SH-SY5Y (cell line): ENCODE results near the gene RAB3D.

Experiments used
- GATA2 ChIP-seq: IDR thresholded peaks from 2 replicates; pipeline ENCODE4 v1.6.1; 2011; ENCODE audit warnings: mild to moderate bottlenecking, low read depth, low read length
- GATA3 ChIP-seq: IDR thresholded peaks from 2 replicates; pipeline ENCODE4 v1.6.1; 2011; ENCODE audit warnings: low read depth, mild to moderate bottlenecking, low read length, moderate library complexity

The RAB3D gene, protein sequence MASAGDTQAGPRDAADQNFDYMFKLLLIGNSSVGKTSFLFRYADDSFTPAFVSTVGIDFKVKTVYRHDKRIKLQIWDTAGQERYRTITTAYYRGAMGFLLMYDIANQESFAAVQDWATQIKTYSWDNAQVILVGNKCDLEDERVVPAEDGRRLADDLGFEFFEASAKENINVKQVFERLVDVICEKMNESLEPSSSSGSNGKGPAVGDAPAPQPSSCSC

GRCh38 chr19:11339254-11340098 is at the start of gene RAB3D:
Gene RAB3D (minus strand): TSS chr19:11339657. CDS start chr19:11337399, 2,258 bp downstream.
- TF ChIP-seq GATA2 (no peak), GATA3 (no peak)

DNA sequence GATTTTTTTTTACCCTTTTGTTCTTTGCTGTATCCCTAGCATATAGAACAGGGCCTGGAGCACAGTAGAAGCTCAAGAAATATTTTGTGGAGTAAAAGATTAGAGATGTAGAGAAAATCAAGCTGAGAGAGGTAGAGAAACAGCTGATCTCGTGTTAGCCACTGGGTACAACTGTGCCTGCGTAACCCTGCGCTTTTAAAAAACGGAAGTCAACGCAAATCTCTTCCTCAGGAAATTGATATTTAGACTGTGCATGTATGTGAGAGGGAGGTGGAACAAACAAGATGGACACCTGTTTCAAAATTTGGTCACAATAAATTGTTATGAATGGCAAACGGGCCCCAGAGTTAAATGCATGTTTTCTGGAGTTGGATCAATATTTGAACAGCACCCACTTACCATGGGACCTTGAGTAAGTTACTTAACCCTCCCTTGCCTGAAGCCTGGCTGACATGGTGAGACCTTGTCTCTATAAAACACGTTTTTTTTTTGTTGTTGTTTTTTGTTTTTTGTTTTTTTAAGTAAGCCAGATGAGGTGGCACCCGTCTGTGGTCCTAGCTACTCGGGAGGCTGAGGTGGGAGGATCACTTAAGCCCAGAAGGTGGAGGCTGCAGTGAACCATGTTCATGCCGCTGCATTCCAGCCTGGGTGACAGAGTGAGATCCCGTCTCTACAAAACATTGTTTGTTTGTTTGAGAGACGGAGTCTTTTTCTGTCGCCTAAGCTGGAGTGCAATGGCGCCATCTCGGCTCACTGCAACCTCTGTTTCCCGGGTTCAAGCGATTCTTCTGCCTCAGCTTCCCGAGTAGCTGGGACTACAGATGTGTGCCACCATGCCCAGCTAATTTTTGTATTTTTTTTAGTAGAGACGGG is 47.9 kb upstream of the RAB3D start:
- TF ChIP-seq GATA3 (no peak), GATA2 (no peak)

GRCh38 chr19:11384778-11385129 is 45.3 kb upstream of the RAB3D start:
- TF ChIP-seq GATA2 (no peak), GATA3 (no peak)

DNA sequence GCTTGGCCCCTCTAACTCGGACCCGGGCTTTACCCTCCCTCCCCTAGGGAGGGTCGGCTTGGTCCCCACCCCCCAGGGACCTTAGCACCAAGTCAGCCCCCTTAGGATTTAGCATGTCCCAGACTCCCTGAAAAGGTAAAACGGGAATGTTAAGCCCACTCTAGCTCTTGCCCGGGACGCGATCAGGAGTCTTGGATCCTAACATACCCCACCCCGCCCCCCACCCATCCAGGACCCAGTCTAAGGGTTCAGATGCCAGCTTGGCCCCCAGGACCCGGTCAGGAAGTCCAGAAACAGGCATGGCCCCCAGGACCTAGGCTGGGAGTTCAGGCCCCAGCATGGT is 44.2 kb upstream of the RAB3D start:
- TF ChIP-seq GATA3, result no peak
- no peak for TF ChIP-seq GATA2

- TF ChIP-seq GATA3, result no peak
- no peak for TF ChIP-seq GATA2
These were observed 43.6 kb upstream of the RAB3D start for GRCh38 chr19:11382898-11383705.

DNA sequence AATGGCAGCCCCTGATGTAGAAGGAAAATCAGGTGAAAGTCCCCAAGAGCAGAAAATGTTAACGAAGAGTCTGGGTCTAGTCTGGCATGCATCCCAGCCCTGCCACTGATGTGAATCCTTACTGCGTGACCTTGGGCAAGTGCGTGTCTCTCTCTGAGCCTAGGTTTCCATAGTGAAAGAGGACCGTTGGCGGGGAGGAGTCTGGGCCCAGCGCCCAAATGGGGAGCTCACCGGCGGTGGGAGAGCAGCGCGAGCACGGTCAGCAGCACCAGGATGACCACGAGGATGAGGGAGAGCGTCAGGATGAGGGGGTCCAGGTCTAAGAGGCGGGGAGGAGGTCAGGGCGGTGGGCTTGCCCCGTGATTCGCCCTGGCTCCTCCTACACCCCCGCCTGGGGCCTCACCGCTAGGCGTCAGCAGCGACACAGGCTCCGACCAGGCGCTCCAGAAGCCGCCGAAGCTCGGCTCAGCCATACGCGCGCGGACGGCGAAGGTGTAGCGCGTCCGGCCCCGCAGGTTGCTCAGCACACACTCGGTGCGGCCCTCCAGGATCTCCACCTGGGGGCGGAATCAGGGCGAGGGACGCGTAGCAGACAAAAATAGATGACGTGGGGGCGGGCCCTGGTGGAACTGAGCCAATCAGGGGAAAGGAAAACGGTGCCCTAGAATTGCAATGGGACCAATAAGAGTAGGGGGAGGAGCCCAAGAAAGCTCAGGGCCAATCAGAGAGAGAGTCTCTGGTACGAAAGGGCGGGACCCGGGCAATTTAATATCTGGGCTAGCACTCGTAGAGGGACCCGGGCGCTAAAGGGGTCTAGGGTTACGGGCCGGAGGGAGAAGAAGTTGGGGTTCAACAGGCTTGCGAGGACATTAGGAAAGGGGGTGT is 41.4 kb upstream of the RAB3D start:
- TF ChIP-seq GATA3, result no peak
- TF ChIP-seq GATA2, result no peak

GRCh38 chr19:11379857-11380350 is 40.4 kb upstream of the RAB3D start:
- TF ChIP-seq GATA3 (no peak), GATA2 (no peak)

- no peak for TF ChIP-seq GATA3
These were observed 39.1 kb upstream of the RAB3D start for GRCh38 chr19:11378319-11379189.

GRCh38 chr19:11377756-11378155 is 38.3 kb upstream of the RAB3D start:
- TF ChIP-seq GATA3, result no peak
- no peak for TF ChIP-seq GATA2

DNA sequence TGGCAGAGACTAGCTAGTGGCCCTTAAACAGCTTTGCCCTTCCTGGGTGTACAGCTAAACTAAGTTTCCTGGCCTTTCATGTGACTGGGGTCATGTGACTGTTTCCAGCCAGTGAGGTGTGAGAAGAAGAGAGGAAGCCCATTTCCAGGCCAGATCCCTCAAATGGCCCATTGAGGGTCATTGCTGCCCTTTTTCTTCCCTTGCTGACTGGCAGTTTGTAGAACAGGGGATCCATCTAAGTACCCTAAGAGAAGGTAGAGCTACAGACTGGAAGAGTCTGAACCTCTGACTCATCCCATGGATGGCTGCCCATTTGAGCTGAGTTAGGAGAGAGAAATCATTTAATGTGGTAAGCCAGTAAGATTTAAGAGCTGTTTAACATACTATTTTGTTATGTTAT is 37.8 kb upstream of the RAB3D start:
- TF ChIP-seq GATA2, result no peak
- no peak for TF ChIP-seq GATA3

DNA sequence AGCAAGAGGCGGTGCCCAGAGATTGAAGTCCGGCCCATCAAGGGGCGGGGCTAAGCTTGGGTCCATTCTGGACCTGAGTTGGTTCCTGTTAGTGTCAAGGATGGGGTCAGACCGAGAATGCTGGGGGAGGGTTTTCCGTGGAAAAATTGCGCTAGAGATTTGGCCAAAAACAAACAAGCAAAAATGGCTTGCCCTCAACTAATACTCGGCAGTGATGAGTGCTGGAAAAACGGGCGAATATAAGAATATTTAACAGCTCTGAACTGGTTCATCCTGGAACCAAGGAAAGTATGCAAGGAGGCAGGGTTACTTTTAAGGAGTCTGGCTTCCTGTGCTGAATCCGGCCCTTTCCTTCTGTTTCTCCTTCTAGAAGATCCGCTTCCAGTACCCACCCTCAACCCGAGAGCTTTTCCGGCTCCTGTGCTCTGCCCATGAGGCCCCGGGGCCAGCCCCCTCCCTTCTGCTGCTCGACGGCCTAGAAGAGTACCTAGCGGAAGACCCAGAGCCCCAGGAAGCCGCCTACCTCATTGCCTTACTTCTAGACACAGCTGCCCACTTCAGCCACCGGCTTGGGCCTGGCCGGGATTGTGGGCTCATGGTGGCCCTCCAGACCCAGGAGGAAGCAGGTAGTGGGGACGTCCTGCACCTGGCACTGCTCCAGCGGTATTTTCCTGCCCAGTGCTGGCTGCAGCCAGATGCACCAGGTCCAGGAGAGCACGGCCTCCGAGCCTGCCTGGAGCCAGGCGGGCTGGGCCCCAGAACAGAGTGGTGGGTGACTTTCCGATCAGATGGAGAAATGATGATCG is 35.9 kb upstream of the RAB3D start:
- TF ChIP-seq GATA2 (no peak), GATA3 (no peak)
